GM19397 (cell line): ENCODE results near the gene PEAR1.
"Not testable (repeated sequence)": the region's sequence is repeated elsewhere in the genome, so short reads cannot be mapped to it uniquely, and the experiment has no call there.

Experiments
- ATAC-seq: cut with Tn5 transposase; IDR thresholded peaks from one replicate; pipeline ENCODE4 v1.9.1; 2021; ENCODE audit warnings: mild to moderate bottlenecking, moderate library complexity; ENCODE audit not compliant: unreplicated experiment

PEAR1 gene

GRCh38 chr1:156914440-156914856, 20.9 kb downstream of the PEAR1 start:
- no peak for ATAC-seq

- ATAC-seq = no peak
These were observed 26.9 kb downstream of the PEAR1 start, which contains the start of gene LRRC71 for GRCh38 chr1:156920233-156921052. Gene LRRC71 (plus strand): TSS chr1:156920632. CDS start chr1:156920804, 172 bp downstream.

GRCh38 chr1:156921053-156921529, 27.6 kb downstream of the PEAR1 start:
- ATAC-seq = no peak

DNA sequence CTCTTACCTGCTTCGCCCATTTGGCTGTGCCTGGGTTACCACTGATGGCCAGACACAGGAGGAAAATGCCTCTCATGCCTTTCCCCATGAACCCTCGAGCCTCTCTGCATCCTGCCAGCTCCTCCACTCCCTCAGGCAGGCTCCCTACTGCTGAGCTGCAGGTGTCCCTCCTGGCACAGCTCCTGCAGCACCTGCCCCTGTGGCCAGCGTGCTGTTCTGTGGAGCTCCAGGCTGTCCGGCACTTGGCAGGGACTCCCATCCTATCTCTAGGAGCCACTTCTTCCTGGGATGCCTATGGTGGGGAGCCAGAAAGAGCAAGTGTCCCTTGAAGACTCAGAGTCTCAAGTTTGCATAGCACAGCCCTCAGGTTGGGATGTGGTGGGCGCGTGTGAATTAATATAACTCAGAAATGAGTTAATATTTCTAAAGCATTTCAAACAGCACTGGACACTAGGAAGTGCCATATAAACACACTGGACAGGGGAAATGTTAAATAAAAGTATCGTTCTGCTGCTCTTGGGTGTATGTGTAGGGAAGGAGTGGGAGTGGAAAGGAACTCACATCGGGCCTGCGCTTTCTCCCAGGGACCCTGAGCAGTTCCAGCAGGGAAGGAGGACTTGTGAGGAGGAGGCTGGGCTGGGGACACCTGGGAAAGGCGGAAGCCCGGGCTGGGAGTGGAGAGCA, 29.6 kb downstream of the PEAR1 start:
- ATAC-seq = no peak

- no peak for ATAC-seq
These were observed 30.4 kb downstream of the PEAR1 start for GRCh38 chr1:156923670-156924477.

GRCh38 chr1:156924478-156925153, 31.1 kb downstream of the PEAR1 start:
- ATAC-seq = no peak

GRCh38 chr1:156925154-156926010, 31.9 kb downstream of the PEAR1 start:
- no peak for ATAC-seq

- ATAC-seq = no peak
These were observed 32.7 kb downstream of the PEAR1 start for GRCh38 chr1:156926175-156926574.

GRCh38 chr1:156926695-156927094, 33.2 kb downstream of the PEAR1 start:
- not testable (repeated sequence) for ATAC-seq

- ATAC-seq = no peak
These were observed 33.9 kb downstream of the PEAR1 start for GRCh38 chr1:156927215-156928042.

DNA sequence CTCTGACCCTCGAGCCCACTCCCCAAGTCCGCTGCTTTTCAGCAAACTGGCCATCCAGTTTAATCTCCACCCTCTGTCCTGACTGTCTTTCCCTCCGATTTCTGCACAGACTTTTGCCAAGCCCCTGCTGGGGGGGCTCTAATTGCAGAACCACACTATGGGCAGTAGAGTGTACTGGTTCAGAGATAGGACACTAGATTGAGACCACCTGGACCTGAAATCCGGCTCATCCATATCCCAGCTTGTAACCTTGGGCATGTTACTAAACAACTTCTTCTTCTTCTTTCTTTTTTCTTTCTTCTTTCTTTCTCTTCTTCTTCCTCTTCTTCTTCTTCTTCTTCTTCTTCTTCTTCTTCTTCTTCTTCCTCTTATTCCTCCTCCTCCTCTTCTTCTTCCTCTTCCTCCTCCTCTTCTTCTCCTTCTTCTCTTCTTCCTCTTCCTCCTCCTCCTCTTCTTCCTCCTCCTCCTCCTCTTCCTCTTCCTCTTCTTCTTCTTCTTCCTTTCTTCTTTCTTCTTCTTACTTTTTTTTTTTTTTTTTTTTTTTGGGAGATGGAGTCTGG, 34.6 kb downstream of the PEAR1 start:
- no peak for ATAC-seq

DNA sequence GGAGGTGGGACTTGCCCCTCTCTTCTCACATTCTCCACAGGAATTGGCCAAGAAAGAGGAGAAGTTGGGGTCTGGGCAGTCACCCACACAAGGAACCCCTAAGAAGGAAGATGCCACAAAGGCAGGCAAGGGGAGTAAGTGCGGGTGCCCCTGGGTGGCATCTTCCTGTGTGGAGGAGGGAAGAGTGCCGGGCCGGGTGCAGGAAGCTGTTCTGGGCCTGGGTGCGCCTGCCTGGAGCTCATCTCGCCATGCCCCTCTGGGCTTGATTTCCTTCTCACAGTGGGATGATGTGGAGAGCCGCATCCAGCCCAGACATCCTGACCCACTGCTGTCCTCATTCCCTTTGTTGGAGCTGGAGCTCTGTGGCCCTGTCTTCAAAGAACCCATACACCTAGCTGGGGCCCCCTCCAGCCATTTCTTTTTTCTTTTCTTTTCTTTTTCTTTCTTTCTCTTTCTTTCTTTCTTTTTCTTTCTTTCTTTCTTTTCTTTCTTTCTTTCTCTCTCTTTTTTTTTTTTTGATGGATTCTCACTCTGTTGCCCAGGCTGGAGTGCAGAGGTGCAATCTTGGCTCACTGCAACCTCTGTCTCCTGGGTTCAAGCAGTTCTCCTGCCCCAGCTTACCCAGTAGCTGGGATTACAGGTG, 36.2 kb downstream of the PEAR1 start:
- ATAC-seq = no peak

DNA sequence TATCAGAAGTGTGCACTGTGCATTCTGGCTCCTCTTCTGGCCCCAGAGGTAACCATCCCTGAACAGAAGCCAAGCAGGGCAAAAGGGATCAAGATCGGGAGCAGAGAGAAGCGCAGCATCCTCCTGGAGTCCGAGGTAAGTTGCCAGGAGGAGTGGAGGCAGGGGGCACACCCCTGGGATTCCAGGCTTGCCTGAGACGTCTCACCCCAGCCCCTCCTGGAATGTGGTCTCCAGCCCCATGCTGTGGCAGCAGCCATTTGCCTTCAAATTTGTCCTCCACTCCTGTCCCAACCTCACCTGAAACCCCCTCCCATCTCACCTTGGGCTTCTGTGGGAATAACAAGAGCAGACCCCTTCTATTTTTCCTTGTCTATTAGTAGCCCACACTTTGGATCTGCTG, 37.0 kb downstream of the PEAR1 start:
- no peak for ATAC-seq

GRCh38 chr1:156931211-156931952, 37.9 kb downstream of the PEAR1 start:
- no peak for ATAC-seq

- ATAC-seq = no peak
These were observed 38.6 kb downstream of the PEAR1 start for GRCh38 chr1:156931974-156932710.

- no peak for ATAC-seq
These were observed 39.6 kb downstream of the PEAR1 start for GRCh38 chr1:156933136-156933535.
